Measurements from ENCODE around the gene GSTM3.
"Not testable (repeated sequence)": the region's sequence is repeated elsewhere in the genome, so short reads cannot be mapped to it uniquely, and the experiment has no call there.

Gene GSTM3

DNA sequence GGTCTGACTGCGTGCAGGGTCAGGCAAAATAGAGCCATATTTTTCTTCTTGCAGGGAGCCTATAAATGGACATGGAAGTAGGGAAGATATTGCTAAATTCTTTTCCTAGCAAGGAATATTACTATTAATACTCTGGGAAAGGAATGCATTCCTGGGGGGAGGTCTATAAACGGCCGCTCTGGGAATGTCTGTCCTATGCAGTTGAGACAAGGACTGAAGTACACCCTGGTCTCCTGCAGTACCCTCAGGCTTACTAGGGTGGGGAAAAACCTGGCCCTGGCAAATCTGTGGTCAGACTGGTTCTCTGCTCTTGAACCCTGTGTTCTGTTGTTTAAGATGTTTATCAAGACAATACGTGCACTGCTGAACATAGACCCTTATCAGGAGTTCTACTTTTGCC lies 31.9 kb downstream of the GSTM3 start:
- in situ Hi-C loops (cut with MboI; ENCODE audit: low sequenced_read_pairs): not testable (repeated sequence)

DNA sequence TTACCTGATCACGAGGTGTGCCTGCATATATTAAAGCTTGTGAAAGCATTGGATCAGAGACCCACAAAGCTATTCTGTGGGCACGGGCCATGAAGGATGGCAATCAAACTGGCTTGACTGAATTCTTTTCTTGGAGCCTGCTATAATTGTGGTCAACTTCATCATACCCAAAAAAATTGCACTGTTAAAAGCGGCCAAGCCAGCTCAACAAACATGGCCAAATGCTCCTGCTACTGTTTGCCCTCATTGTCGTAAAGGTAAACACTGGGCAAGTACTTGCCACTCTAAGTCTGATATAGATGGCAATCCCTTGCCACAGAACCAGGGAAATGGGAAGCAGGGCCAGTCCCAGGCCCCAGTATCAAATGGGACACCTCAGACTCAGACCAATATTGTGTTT lies 35.4 kb downstream of the GSTM3 start:
- in situ Hi-C loops (cut with MboI; ENCODE audit: low sequenced_read_pairs): no loop called here

DNA sequence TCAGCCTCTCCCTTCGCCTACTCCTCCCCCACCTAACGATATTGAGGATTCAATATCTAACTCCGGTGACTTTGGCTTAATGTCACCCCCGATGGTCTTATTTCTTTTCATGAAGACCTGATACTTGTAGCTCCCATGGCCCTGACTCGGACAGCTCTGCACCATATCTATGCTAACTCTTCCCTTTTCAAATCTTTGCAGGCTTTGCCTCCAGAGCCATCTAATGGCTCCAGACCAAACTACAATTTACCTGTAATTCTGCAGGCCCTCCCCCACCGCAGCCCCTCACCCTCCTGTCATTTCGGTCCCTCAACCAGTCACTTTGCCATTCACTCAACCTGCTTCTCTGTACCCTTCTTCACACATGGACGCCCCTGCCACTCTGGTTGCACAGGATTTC lies 36.7 kb downstream of the GSTM3 start:
- in situ Hi-C loops (cut with MboI; ENCODE audit: low sequenced_read_pairs): no loop called here

DNA sequence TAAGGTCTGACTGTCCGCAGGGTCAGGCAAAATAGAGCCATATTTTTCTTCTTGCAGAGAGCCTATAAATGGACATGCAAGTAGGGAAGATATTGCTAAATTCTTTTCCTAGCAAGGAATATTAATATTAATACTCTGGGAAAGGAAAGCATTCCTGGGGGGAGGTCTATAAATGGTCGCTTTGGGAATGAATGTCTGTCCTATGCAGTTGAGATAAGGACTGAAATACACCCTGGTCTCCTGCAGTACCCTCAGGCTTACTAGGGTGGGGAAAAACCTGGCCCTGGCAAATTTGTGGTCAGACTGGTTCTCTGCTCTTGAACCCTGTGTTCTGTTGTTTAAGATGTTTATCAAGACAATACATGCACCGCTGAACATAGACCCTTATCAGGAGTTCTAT lies 37.9 kb downstream of the GSTM3 start:
- in situ Hi-C loops (cut with MboI; ENCODE audit: low sequenced_read_pairs): not testable (repeated sequence)

DNA sequence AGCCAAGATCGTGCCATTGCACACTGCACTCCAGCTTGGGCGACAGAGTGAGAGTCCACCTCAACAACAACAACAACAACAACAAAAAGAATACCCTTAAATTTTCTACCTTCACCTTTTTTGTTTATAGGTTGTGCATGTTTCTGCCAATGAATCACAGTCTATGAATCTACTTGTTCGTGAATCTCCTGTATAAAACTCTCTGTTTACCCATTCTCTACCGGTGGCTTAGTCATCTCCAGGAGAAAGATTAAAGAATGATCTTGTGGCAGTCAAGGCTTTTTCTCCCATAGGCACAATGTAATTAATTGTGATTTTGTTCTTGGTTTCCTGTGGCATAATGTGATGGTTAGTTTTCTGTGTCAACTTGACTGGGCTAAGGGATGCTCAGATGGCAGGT lies 43.0 kb downstream of the GSTM3 start:
- in situ Hi-C loops (cut with MboI; ENCODE audit: low sequenced_read_pairs): not testable (repeated sequence)

DNA sequence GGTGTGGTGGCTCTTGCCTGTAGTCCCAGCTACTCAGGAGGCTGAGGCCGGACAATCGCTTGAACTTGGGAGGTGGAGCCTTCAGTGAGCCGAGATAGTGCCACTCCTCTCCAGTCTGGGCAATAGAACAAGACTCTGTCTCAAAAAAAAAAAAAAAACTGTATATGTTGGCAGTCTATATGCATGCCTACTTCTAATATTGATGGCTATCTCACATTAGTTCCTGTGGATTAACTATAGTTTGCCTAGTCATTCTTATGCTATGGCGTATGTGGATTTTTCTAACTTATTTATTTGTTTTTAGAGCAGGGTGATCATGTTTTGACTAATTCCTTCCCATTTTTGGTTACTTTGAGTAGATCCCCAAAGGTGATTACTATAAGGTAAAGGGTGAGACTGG lies 43.8 kb downstream of the GSTM3 start:
- in situ Hi-C loops (cut with MboI; ENCODE audit: low sequenced_read_pairs): no loop called here

DNA sequence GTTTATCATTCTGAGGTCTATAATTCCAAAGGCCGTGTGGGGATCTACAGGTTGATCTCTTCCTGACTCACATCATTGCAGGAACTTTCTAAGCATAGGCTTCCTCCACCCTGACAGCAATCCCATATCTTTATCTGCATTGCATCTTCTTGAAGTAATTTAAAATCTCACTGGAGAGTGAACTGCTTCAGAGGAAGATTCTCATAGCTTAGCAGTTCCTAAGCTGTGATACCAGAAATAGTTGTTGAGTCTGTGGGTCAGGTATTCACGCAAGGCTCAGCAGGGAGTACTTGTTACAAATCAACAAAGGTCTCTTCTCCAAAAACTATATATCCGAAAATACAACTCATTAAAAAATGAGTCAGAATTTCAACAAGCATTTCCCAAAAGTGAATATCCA lies 45.7 kb downstream of the GSTM3 start:
- in situ Hi-C loops (cut with MboI; ENCODE audit: low sequenced_read_pairs): not testable (repeated sequence)

DNA sequence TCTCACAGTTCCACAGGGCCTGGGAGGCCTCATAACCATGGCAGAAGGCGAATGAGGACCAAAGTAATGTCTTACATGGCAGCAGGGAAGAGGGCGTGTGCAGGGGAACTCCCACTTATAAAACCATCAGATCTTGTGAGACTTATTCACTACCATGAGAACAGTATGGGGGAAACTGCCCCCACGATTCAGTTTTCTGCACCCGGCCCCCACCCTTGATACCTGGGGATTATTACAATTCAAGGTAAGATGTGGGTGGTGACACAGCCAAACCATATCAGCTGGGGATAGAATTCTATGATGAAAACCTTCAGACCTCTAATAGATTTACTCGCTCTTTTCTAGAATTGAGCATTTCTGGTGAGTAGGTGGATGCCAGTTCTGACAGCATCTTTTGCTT lies 46.4 kb downstream of the GSTM3 start:
- in situ Hi-C loops (cut with MboI; ENCODE audit: low sequenced_read_pairs): not testable (repeated sequence)

DNA sequence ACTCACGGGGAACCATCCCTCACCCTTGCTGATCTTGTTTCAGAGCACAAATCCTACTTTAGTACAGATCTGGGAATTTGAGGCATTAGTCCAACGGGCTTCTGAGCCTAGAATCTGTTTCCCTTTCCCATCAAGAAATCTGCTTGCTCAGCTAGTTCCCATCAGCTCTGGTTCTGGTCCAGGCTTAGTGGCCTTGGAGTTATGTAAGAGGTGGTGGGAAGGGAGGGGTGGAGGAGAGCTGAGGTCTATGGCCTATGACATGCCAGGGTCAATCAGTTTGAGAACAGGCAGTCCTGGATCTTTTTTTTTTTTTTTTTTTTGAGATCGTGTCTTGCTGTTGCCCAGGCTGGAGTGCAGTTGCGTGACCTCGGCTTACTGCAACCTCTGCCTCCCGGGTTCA lies 49.1 kb downstream of the GSTM3 start:
- in situ Hi-C loops (cut with MboI; ENCODE audit: low sequenced_read_pairs): no loop called here

DNA sequence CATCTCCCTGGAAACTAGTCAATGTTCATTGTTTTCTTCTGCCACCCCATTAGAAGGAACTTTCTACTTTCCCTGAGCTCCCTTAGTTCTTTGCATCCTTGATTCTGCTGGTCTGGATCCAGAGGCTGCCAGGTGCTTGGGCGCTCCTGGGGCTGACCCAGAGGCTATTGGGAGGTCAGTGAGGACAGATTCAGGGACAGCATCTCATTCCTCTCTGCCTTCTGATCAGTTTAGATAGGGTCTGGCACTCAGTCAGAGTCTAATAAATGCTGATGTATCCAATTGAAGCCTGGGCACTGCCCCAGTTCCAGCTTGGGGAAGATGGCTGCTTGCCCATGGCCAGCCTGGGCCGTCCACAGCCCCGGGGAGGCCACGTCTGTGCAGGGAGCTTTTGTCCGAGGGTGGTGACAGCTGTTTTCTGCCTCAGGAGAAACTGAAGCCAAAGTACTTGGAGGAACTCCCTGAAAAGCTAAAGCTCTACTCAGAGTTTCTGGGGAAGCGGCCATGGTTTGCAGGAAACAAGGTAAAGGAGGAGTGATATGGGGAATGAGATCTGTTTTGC lies 50.9 kb downstream of the GSTM3 start:
- in situ Hi-C loops (cut with MboI; ENCODE audit: low sequenced_read_pairs): no loop called here

DNA sequence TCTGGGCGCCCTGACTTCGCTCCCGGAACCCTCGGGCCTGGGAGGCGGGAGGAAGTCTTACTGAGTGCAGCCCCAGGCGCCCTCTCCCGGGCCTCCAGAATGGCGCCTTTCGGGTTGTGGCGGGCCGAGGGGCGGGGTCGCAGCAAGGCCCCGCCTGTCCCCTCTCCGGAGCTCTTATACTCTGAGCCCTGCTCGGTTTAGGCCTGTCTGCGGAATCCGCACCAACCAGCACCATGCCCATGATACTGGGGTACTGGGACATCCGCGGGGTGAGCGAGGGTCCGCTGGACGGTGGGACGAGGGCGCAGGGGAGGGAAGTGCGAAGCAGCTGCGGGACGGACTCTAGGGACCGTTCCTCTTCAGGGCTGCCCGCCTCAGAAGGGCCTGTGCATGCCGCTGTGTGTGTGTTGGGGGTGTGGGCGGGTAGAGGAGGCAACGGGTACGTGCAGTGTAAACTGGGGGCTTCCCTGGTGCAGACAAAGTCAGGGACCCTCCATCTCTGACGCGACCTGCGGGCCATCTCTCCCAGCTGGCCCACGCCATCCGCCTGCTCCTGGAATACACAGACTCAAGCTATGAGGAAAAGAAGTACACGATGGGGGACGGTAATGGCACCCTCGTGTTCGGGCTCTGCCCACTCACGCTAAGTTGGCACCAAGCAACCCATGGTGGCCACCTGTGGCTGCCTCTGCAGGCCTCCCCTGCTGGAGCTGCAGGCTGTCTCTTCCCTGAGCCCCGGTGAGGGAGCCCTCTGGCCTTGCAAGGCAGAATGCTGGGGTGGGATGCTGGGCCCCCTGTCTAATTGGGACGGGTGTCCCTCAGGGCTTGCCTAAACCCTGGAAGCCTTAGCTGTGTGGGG lies 53.0 kb downstream of the GSTM3 start, which contains the start of gene GSTM1:
GSTM1 (plus strand) TSS at position 177 of the 859 bp plus-strand sequence; CDS start at position 234, 57 bp downstream.
- in situ Hi-C loops (cut with MboI; ENCODE audit: low sequenced_read_pairs): no loop called here

DNA sequence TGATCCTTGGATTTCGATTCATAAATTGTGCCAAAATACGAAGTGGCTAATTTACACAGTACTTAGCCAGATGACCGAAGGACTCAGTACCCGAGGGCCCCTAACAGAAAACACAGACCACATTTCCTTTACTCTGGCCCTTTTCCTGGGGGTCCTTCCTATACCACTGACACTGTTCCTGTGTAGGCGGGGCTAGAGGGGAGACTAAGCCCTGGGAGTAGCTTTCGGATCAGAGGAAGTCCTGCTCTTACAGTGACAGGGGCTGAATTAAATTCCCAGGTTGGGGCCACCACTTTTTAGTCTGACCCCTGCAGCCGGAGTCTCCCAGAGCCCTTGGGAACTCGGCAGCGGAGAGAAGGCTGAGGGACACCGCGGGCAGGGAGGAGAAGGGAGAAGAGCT lies 53.7 kb downstream of the GSTM3 start:
- in situ Hi-C loops (cut with MboI; ENCODE audit: low sequenced_read_pairs): not testable (repeated sequence)

DNA sequence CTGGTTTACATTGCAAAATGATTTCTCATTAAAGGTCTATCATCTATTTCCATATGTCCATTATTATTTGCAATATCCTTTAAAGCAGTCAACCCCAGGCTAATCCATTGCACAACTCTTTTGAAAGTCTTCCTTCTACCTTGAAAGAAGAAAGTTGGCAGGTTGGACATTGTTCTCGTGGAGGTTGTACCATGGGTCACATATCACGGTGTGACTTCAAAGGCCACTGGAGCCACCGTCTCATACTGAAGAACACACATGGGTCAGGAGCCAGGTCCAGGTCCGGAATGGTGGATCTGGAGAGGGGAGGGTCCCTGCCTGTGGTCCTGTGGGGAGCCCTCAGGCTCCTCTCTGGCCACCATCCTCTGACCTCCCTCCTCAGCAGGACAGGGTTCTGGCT lies 54.9 kb downstream of the GSTM3 start:
- in situ Hi-C loops (cut with MboI; ENCODE audit: low sequenced_read_pairs): not testable (repeated sequence)

DNA sequence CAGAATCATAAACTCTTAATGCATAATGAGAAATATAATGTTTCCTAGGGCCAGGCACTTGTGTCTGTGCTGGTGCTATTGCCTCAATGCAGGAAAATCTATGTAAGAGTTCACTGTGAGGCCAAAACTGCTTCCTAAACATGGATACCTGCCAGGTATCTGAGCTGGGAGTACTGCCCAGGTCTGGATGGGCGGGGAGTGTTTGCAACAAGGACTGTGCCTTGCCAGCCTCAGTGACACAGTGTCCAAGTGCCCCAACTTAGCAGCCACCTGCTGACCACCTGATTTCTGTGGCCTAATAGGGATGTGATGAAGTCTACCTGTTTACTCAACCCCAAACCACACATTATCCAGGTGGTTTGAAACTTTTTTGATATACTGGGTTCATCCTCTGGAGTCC lies 55.4 kb downstream of the GSTM3 start:
- in situ Hi-C loops (cut with MboI; ENCODE audit: low sequenced_read_pairs): not testable (repeated sequence)

DNA sequence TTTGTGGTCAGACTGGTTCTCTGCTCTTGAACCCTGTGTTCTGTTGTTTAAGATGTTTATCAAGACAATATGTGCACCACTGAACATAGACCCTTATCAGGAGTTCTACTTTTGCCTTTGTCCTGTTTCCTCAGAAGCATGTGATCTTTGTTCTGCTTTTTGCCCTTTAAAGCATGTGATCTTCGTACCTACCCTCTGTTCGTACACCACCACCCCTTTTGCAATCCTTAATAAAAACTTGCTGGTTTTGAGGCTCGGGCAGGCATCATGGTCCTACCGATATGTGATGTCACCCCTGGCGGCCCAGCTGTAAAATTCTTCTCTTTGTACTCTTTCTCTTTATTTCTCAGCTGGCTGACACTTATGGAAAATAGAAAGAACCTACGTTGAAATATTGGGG lies 56.1 kb downstream of the GSTM3 start:
- in situ Hi-C loops (cut with MboI; ENCODE audit: low sequenced_read_pairs): not testable (repeated sequence)

Measured in HL-60/S4 treated with phorbol 12-myristate 13-acetate at 8.2 ng/mL for 4 days and 3 days (cell line).